ENCODE measurements around the gene PAIP2B. TPM values are rescaled to one million over a fixed set of nuclear protein-coding genes. Genes with fewer than 3 reads are reported as not detected.

The PAIP2B gene
- total and polyA plus RNA-seq, 9 donors: 3.3 to 6.2 (median 4.0) TPM

- Histone ChIP-seq H3K36me3 (ENCODE audit: control insufficient read depth, insufficient read depth, low read length) (peaks cover 26% of the 10 kb centered on the region), H3K4me3 (ENCODE audit: low read length) (no peak overlapping the region), H3K27ac (ENCODE audit: low read length) (no peak overlapping the region), H3K4me1 (ENCODE audit: control insufficient read depth, insufficient read depth, low read length) (peaks cover 7% of the 10 kb centered on the region), H3K9me3 (replicated peaks; ENCODE audit: control insufficient read depth, low read depth, low read length) (no peaks in the 10 kb centered on the region), H3K27me3 (ENCODE audit: control insufficient read depth, insufficient read depth, low read length) (no peaks in the 10 kb centered on the region)
- no peak for DNase-seq
Measured at GRCh38 chr2:71133603-71134002, 93.3 kb downstream of the PAIP2B start.

Other genes starting within 250 kb of the PAIP2B start
- gene ANKRD53, start 248.5 kb downstream of the PAIP2B start, total RNA-seq: 0.80 TPM
- 1 to 10 TPM in 5 of 8 donors, under 1 TPM in 3; 0.72 to 2.0 (median 1.1) TPM for gene ANKRD53, start 248.5 kb downstream of the PAIP2B start, polyA plus RNA-seq (ENCODE audit: insufficient read depth in 1 of 8, insufficient read length in 8 of 8, low replicate concordance in 1 of 8)
- gene TEX261, start 232.2 kb downstream of the PAIP2B start, total RNA-seq: 16.0 TPM
- gene TEX261, start 232.2 kb downstream of the PAIP2B start, polyA plus RNA-seq (ENCODE audit: insufficient read depth in 1 of 8, insufficient read length in 8 of 8, low replicate concordance in 1 of 8): 10 to 100 TPM; 33.5 to 41.8 (median 36.9) TPM
- gene NAGK, start 158.5 kb downstream of the PAIP2B start, total RNA-seq: 67.6 TPM
- gene NAGK, start 158.5 kb downstream of the PAIP2B start, polyA plus RNA-seq (ENCODE audit: insufficient read depth in 1 of 8, insufficient read length in 8 of 8, low replicate concordance in 1 of 8): 10 to 100 TPM; 65.3 to 84.8 (median 76.6) TPM
- 32.8 TPM for gene MCEE, start 96.9 kb downstream of the PAIP2B start, total RNA-seq
- gene MCEE, start 96.9 kb downstream of the PAIP2B start, polyA plus RNA-seq (ENCODE audit: insufficient read depth in 1 of 8, insufficient read length in 8 of 8, low replicate concordance in 1 of 8): 10 to 100 TPM; 19.9 to 27.5 (median 23.3) TPM
- 21.3 TPM for gene MPHOSPH10, start 96.5 kb downstream of the PAIP2B start, total RNA-seq
- 10 to 100 TPM; 28.9 to 38.3 (median 32.8) TPM for gene MPHOSPH10, start 96.5 kb downstream of the PAIP2B start, polyA plus RNA-seq (ENCODE audit: insufficient read depth in 1 of 8, insufficient read length in 8 of 8, low replicate concordance in 1 of 8)
- 150 TPM for gene ZNF638, start 104.7 kb upstream of the PAIP2B start, total RNA-seq
- 100 to 1,000 TPM in 4 of 8 donors, 10 to 100 TPM in 4; 76.0 to 111 (median 99.1) TPM for gene ZNF638, start 104.7 kb upstream of the PAIP2B start, polyA plus RNA-seq (ENCODE audit: insufficient read depth in 1 of 8, insufficient read length in 8 of 8, low replicate concordance in 1 of 8)
- gene DYSF, start 226.5 kb upstream of the PAIP2B start, total RNA-seq: 51.6 TPM
- 100 to 1,000 TPM in 5 of 8 donors, 10 to 100 TPM in 3; 79.4 to 152 (median 109) TPM for gene DYSF, start 226.5 kb upstream of the PAIP2B start, polyA plus RNA-seq (ENCODE audit: insufficient read depth in 1 of 8, insufficient read length in 8 of 8, low replicate concordance in 1 of 8)